ENCODE results near the gene VEZF1. TPM values are rescaled to one million over a fixed set of nuclear protein-coding genes. Genes with fewer than 3 reads are reported as not detected.

VEZF1 gene
- total RNA-seq, 1 donor from 2014 or later: 77.2 TPM

GRCh38 chr17:57943140-57943539 lies 44.9 kb downstream of the VEZF1 start:
- no peak for DNase-seq
- Histone ChIP-seq H3K4me1 (peaks cover 100% of the 10 kb centered on the region), H3K36me3 (no peaks in the 10 kb centered on the region), H3K27me3 (ENCODE audit: low read depth) (no peaks in the 10 kb centered on the region), H3K27ac (replicated peaks) (peak overlapping the region; percentile 97), H3K4me3 (no peak overlapping the region), H3K9me3 (replicated peaks) (no peaks in the 10 kb centered on the region)
- intact Hi-C loops (cut with micrococcal nuclease): no loop called here
- no peak for TF ChIP-seq CTCF (IDR thresholded peaks at IDR 0.05; ENCODE audit: borderline replicate concordance)

- peaks cover 100% of the 10 kb centered on the region for H3K4me1 ChIP-seq
- H3K4me3 ChIP-seq: no peak overlapping the region
- TF ChIP-seq CTCF (IDR thresholded peaks at IDR 0.05; ENCODE audit: borderline replicate concordance): no peak
- intact Hi-C loops (cut with micrococcal nuclease): no loop called here
- H3K27me3 ChIP-seq (ENCODE audit: low read depth): no peaks in the 10 kb centered on the region
- no peak for DNase-seq
- H3K9me3 ChIP-seq (replicated peaks): no peaks in the 10 kb centered on the region
- peak overlapping the region; percentile 97 for H3K27ac ChIP-seq (replicated peaks)
- no peaks in the 10 kb centered on the region for H3K36me3 ChIP-seq
These were observed 46.4 kb downstream of the VEZF1 start for GRCh38 chr17:57941384-57942370.

- TF ChIP-seq CTCF (IDR thresholded peaks at IDR 0.05; ENCODE audit: borderline replicate concordance): no peak
- peaks cover 100% of the 10 kb centered on the region for H3K4me1 ChIP-seq
- DNase-seq: no peak
- no peaks in the 10 kb centered on the region for H3K9me3 ChIP-seq (replicated peaks)
- H3K27ac ChIP-seq (replicated peaks): peak overlapping the region; percentile 97
- intact Hi-C loops (cut with micrococcal nuclease): no loop called here
- H3K4me3 ChIP-seq: no peak overlapping the region
- H3K27me3 ChIP-seq (ENCODE audit: low read depth): no peaks in the 10 kb centered on the region
- H3K36me3 ChIP-seq: no peaks in the 10 kb centered on the region
These were observed 47.3 kb downstream of the VEZF1 start for GRCh38 chr17:57940653-57941329.

GRCh38 chr17:57940231-57940630 lies 47.8 kb downstream of the VEZF1 start:
- H3K27me3 ChIP-seq (ENCODE audit: low read depth): no peaks in the 10 kb centered on the region
- peaks cover 100% of the 10 kb centered on the region for H3K4me1 ChIP-seq
- H3K4me3 ChIP-seq: no peak overlapping the region
- H3K27ac ChIP-seq (replicated peaks): peak overlapping the region; percentile 97
- H3K36me3 ChIP-seq: no peaks in the 10 kb centered on the region
- intact Hi-C loops (cut with micrococcal nuclease): no loop called here
- DNase-seq: no peak
- no peak for TF ChIP-seq CTCF (IDR thresholded peaks at IDR 0.05; ENCODE audit: borderline replicate concordance)
- no peaks in the 10 kb centered on the region for H3K9me3 ChIP-seq (replicated peaks)

GRCh38 chr17:57939797-57940196 lies 48.3 kb downstream of the VEZF1 start:
- H3K36me3 ChIP-seq: no peaks in the 10 kb centered on the region
- no peaks in the 10 kb centered on the region for H3K27me3 ChIP-seq (ENCODE audit: low read depth)
- no peaks in the 10 kb centered on the region for H3K9me3 ChIP-seq (replicated peaks)
- no peak overlapping the region for H3K4me3 ChIP-seq
- H3K4me1 ChIP-seq: peaks cover 100% of the 10 kb centered on the region
- TF ChIP-seq CTCF (IDR thresholded peaks at IDR 0.05; ENCODE audit: borderline replicate concordance): no peak
- peak; percentile 59 for DNase-seq
- intact Hi-C loops (cut with micrococcal nuclease): no loop called here
- peak overlapping the region; percentile 97 for H3K27ac ChIP-seq (replicated peaks)
